ENCODE results near the gene PKP1.

PKP1 gene

DNA sequence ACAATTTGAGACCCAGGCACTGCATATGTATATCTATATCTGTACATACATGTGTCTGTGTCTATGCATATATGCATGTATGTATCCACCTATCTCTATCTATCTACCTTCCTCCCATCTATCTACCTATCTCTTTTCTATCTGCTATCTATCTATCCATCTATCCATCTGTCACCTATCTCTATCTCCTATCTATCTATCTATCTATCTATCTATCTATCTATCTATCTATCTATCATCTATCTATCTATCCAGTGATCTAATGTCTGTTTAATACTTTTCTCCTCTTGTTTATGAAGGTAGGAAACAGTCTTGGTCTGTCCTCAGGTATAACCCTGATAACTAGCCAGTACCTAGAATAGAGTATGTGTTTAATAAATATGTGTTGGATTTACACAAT is 68.3 kb downstream of the PKP1 start:
- no peak for DNase-seq (ENCODE audit: low read depth)
- no peak for TF ChIP-seq CTCF (IDR thresholded peaks at IDR 0.05; ENCODE audit: control insufficient read depth, extremely low read depth, insufficient read depth)
- no peak overlapping the region for H3K4me3 ChIP-seq (ENCODE audit: low read depth, low read length)

DNA sequence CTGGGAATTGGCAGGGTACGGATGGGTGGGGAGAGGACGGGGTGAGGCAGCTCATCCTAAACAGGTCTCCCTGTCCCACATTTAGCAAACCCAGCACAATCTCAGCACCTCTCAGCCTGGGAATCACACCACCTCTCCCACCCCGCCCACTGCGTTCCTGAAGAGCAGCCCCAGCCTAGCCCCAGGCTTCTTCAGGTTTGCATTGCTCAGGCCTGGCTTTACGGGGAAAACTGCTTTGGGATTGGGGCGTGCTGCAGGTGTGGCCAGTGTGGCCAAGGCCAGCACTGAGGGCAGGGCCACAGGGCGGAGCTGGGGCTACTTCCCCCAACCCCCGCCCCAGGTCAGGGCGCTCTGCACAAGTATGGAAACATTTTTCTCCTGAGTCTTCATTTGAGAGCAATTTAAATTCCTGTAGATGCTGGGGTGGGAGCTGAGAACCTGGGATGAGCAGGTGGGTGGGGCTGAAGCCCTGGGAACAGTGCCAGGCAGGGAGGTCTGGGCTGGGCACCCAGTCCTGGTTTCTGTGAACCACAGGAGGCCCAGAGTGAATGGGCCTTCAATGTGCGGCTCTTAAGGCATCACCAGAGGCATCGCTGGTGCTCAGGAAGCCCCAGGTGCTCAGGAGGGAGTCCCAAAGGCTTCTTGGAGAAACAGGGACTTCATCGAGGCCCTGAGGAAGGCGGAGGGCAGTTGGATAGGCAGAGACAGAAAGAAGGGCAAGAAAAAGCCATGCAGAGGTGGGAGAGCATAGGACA is 70.1 kb downstream of the PKP1 start:
- no peak for TF ChIP-seq CTCF (IDR thresholded peaks at IDR 0.05; ENCODE audit: control insufficient read depth, extremely low read depth, insufficient read depth)
- no peak for DNase-seq (ENCODE audit: low read depth)
- no peak overlapping the region for H3K4me3 ChIP-seq (ENCODE audit: low read depth, low read length)

GRCh38 chr1:201354151-201354900 is 71.0 kb downstream of the PKP1 start:
- H3K4me3 ChIP-seq (ENCODE audit: low read depth, low read length), result no peak overlapping the region
- no peak for DNase-seq (ENCODE audit: low read depth)
- TF ChIP-seq CTCF (IDR thresholded peaks at IDR 0.05; ENCODE audit: control insufficient read depth, extremely low read depth, insufficient read depth), result no peak

DNA sequence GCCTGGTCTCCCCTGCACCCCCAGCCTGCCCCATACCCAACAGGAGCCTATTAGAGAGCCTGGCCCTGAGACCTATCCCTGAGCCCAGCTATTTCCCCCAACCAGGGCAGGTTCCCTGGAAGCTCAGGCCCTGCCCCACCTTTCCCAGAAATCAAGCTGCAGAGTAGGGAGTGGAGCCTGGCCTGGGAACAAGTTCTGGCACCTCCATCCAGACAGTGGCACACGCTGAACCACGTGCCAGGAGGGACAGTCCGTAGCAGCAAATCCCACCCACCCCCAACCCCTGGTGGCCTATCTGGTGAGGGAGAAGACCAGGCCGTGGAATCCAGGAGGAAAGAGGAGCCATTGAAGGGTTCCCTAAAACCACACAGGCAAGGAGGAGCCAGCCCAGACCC is 71.6 kb downstream of the PKP1 start:
- DNase-seq (ENCODE audit: low read depth), result no peak
- no peak for TF ChIP-seq CTCF (IDR thresholded peaks at IDR 0.05; ENCODE audit: control insufficient read depth, extremely low read depth, insufficient read depth)

GRCh38 chr1:201355471-201355870 is 72.2 kb downstream of the PKP1 start:
- no peak for TF ChIP-seq CTCF (IDR thresholded peaks at IDR 0.05; ENCODE audit: control insufficient read depth, extremely low read depth, insufficient read depth)
- DNase-seq (ENCODE audit: low read depth), result no peak

More for the DNA sequence above, 71.6 kb downstream of the PKP1 start:
- no peak overlapping the region for H3K4me3 ChIP-seq (ENCODE audit: low read depth, low read length)

DNA sequence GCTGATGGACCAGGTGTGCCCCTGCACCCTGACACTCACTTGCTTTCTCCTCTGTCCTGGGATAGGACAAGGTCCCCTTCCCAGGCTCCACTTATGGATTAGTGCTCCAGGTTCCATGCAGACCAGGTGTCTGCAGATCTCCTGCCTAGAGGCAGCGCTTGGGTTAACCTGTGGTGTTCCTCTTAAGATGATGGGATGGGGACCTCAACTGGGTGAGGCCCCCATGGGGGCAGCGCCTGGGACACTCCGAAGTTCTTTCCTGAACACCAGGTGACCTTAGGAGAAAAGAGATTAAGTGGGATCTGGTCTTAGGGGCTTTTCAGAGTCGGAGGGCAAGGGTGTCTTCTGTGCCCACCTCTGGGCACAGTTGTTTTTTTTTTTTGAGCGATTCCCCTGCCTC is 72.9 kb downstream of the PKP1 start:
- no peak for DNase-seq (ENCODE audit: low read depth)
- no peak for TF ChIP-seq CTCF (IDR thresholded peaks at IDR 0.05; ENCODE audit: control insufficient read depth, extremely low read depth, insufficient read depth)
- H3K4me3 ChIP-seq (ENCODE audit: low read depth, low read length), result no peak overlapping the region

More at GRCh38 chr1:201355471-201355870, 72.2 kb downstream of the PKP1 start:
- H3K4me3 ChIP-seq (ENCODE audit: low read depth, low read length), result no peak overlapping the region

All from LNCaP clone FGC (cell line).